ENCODE data around the gene MAGI1.

The MAGI1 gene

DNA sequence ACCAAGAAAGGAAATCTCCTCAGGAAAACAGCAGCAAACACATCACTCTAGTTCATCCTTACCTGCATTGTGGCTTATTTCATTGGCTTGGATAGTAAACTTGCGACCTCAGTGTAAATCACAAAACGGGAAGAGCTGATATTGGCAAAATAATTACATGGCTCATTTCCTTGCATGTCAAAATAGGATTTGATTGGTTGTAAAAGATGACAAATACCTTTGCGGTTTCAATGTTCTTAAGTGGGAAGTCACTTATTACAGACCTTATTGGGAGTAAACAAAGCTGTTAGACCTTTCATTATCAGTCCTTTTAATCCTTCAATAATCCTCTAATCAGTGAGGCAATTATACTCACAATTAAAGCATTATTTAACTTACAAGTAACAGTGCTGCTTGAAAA is 590.6 kb downstream of the MAGI1 start:
- Histone ChIP-seq H3K9ac (ENCODE audit: low read depth, low read length, poor library complexity, severe bottlenecking) (no peak overlapping the region), H3K4me2 (ENCODE audit: low read depth, low read length, poor library complexity, severe bottlenecking) (no peak overlapping the region), H3K79me2 (ENCODE audit: insufficient read depth, low read length) (no peaks in the 10 kb centered on the region), H3K4me3 (ENCODE audit: low read length, poor library complexity, severe bottlenecking) (no peak overlapping the region), H3K36me3 (ENCODE audit: insufficient read depth, low read length) (no peaks in the 10 kb centered on the region), H2AFZ (ENCODE audit: low read length) (no peak overlapping the region), H3F3A (ENCODE audit: low read depth) (no peaks in the 10 kb centered on the region), H3K27me3 (ENCODE audit: insufficient read depth, low read length, poor library complexity, severe bottlenecking) (no peaks in the 10 kb centered on the region), H3K9me3 (ENCODE audit: insufficient read depth, low read depth, low read length) (no peaks in the 10 kb centered on the region), H3K4me1 (ENCODE audit: insufficient read depth, low read length, poor library complexity, severe bottlenecking) (peaks cover 10% of the 10 kb centered on the region), H3K9me2 (replicated peaks; ENCODE audit: low read depth, low read length) (no peaks in the 10 kb centered on the region), H4K20me1 (ENCODE audit: insufficient read depth, low read length, poor library complexity, severe bottlenecking) (no peaks in the 10 kb centered on the region)
- no peak for TF ChIP-seq EZH2phosphoT487 (IDR thresholded peaks at IDR 0.05; ENCODE audit: borderline replicate concordance)
- TF ChIP-seq, protein P1, sequence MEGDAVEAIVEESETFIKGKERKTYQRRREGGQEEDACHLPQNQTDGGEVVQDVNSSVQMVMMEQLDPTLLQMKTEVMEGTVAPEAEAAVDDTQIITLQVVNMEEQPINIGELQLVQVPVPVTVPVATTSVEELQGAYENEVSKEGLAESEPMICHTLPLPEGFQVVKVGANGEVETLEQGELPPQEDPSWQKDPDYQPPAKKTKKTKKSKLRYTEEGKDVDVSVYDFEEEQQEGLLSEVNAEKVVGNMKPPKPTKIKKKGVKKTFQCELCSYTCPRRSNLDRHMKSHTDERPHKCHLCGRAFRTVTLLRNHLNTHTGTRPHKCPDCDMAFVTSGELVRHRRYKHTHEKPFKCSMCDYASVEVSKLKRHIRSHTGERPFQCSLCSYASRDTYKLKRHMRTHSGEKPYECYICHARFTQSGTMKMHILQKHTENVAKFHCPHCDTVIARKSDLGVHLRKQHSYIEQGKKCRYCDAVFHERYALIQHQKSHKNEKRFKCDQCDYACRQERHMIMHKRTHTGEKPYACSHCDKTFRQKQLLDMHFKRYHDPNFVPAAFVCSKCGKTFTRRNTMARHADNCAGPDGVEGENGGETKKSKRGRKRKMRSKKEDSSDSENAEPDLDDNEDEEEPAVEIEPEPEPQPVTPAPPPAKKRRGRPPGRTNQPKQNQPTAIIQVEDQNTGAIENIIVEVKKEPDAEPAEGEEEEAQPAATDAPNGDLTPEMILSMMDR (conservative IDR thresholded peaks at IDR 0.05; ENCODE audit: low read length): no peak

DNA sequence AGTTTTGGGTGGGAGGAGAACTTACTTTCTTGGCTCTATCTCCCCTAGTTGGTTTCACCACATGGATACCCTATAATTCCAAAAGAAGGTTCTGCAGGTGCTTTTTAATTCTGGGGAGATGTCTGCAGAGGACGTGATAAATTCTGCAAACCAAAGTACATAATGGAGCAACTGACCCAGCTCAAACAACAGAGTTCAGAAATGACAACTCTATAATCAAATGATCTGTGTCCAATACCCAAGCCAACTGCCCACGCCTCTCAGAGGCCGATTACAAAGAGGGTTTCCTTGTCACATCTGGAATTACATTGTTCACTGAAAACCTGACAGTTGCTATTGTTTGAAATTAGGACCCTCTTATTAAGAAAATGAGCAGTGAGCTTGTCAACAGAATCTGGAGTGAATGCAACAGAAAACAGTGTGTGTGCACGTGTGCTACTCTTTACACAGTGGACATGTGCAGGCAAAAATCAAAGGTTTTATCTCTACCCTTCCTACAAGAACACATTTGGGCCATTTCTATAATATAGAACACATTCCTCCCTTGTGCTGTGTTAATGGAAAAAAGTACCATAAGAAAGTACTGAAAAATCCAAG is 593.0 kb downstream of the MAGI1 start:
- Histone ChIP-seq H3K9me2 (replicated peaks; ENCODE audit: low read depth, low read length) (no peaks in the 10 kb centered on the region), H3F3A (ENCODE audit: low read depth) (no peaks in the 10 kb centered on the region), H3K4me3 (ENCODE audit: low read length, poor library complexity, severe bottlenecking) (no peak overlapping the region), H3K9me3 (ENCODE audit: insufficient read depth, low read depth, low read length) (no peaks in the 10 kb centered on the region), H3K4me2 (ENCODE audit: low read depth, low read length, poor library complexity, severe bottlenecking) (no peak overlapping the region), H2AFZ (ENCODE audit: low read length) (no peak overlapping the region), H3K4me1 (ENCODE audit: insufficient read depth, low read length, poor library complexity, severe bottlenecking) (peaks cover 10% of the 10 kb centered on the region), H3K36me3 (ENCODE audit: insufficient read depth, low read length) (no peaks in the 10 kb centered on the region), H3K9ac (ENCODE audit: low read depth, low read length, poor library complexity, severe bottlenecking) (no peak overlapping the region), H3K79me2 (ENCODE audit: insufficient read depth, low read length) (no peaks in the 10 kb centered on the region), H4K20me1 (ENCODE audit: insufficient read depth, low read length, poor library complexity, severe bottlenecking) (no peaks in the 10 kb centered on the region), H3K27me3 (ENCODE audit: insufficient read depth, low read length, poor library complexity, severe bottlenecking) (no peaks in the 10 kb centered on the region)
- TF ChIP-seq EZH2phosphoT487 (IDR thresholded peaks at IDR 0.05; ENCODE audit: borderline replicate concordance): no peak
- TF ChIP-seq, protein P1 (conservative IDR thresholded peaks at IDR 0.05; ENCODE audit: low read length): no peak

DNA sequence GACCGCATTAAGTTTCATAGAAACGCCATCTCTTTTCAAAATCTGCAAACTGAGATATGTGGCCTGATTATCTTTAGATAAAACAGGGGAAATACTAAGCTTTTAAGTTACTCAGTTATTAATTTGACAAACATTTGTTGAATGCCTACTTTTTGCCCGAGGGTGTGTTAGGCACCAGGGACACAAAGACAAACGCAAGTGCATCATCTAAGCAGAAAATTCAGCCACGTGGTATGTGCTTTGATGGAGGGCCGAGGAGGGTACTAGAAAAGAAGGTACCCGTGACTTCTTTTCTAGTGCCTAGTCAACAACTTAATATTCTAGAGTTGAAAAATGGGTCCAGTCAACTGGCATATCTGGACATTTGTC is 594.3 kb downstream of the MAGI1 start:
- no peaks in the 10 kb centered on the region for H4K20me1 ChIP-seq (ENCODE audit: insufficient read depth, low read length, poor library complexity, severe bottlenecking)
- no peaks in the 10 kb centered on the region for H3K27me3 ChIP-seq (ENCODE audit: insufficient read depth, low read length, poor library complexity, severe bottlenecking)
- H3K4me2 ChIP-seq (ENCODE audit: low read depth, low read length, poor library complexity, severe bottlenecking): no peak overlapping the region
- no peaks in the 10 kb centered on the region for H3K36me3 ChIP-seq (ENCODE audit: insufficient read depth, low read length)
- TF ChIP-seq, protein P1 (conservative IDR thresholded peaks at IDR 0.05; ENCODE audit: low read length): no peak
- no peak for TF ChIP-seq EZH2phosphoT487 (IDR thresholded peaks at IDR 0.05; ENCODE audit: borderline replicate concordance)
- no peaks in the 10 kb centered on the region for H3F3A ChIP-seq (ENCODE audit: low read depth)
- no peak overlapping the region for H3K9ac ChIP-seq (ENCODE audit: low read depth, low read length, poor library complexity, severe bottlenecking)
- H3K79me2 ChIP-seq (ENCODE audit: insufficient read depth, low read length): no peaks in the 10 kb centered on the region
- H3K9me3 ChIP-seq (ENCODE audit: insufficient read depth, low read depth, low read length): no peaks in the 10 kb centered on the region
- no peak overlapping the region for H3K4me3 ChIP-seq (ENCODE audit: low read length, poor library complexity, severe bottlenecking)
- no peaks in the 10 kb centered on the region for H3K9me2 ChIP-seq (replicated peaks; ENCODE audit: low read depth, low read length)
- H3K4me1 ChIP-seq (ENCODE audit: insufficient read depth, low read length, poor library complexity, severe bottlenecking): peaks cover 17% of the 10 kb centered on the region
- no peak overlapping the region for H2AFZ ChIP-seq (ENCODE audit: low read length)

Data from Loucy (cell line).